Measurements from ENCODE around the gene SLC26A8.
"Not testable (repeated sequence)": the region's sequence is repeated elsewhere in the genome, so short reads cannot be mapped to it uniquely, and the experiment has no call there.

Gene SLC26A8

DNA sequence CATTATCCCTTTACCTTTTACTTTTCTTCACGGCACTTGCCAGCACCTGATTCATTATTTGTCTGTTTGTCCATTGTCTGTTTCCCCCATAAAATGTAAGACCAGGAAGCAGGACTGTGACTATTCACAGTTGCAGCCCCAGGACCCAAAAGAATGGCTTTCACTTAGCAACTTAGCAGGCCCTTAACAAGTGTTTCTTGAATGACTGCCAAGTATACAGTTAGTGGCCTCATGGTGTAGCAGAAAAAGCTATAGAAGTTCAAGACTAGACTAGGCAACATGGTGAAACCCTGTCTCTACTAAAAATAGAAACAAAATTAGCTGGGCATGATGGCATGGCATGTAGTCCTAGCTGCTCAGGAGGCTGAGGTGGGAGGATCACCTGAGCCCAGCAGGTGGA, 4.3 kb downstream of the SLC26A8 start:
- Histone ChIP-seq H3K9me3 (ENCODE audit: low read length) (no peaks in the 10 kb centered on the region), H3K4me1 (ENCODE audit: insufficient read depth, low read length) (peaks cover 4% of the 10 kb centered on the region), H3K36me3 (ENCODE audit: insufficient read depth, low read length) (no peaks in the 10 kb centered on the region), H3K27me3 (ENCODE audit: insufficient read depth, low read length) (no peaks in the 10 kb centered on the region), H2AFZ (ENCODE audit: low read depth, low read length) (no peak overlapping the region), H3K4me3 (ENCODE audit: low read length) (no peak overlapping the region)

DNA sequence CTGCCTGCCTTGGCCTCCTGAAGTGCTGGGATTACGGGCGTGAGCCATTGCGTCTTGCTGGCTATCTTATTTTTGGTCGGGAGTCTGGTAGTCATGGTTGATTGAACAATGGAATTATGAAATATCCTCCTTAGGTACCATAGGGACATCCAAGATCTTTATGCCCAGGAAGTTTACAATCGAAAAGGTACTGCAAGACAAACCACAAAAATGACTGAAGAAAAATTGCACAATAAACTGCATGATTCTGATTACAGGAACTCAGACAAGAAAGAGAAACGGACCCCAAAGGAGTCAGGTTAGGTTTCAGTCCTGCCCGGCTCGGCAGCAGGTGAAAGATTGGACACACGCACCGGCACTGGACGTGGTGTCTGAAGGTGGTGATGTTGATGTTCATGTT, 5.3 kb downstream of the SLC26A8 start:
- Histone ChIP-seq H3K27me3 (ENCODE audit: insufficient read depth, low read length) (no peaks in the 10 kb centered on the region), H3K4me3 (ENCODE audit: low read length) (no peak overlapping the region), H3K36me3 (ENCODE audit: insufficient read depth, low read length) (no peaks in the 10 kb centered on the region), H3K9me3 (ENCODE audit: low read length) (no peaks in the 10 kb centered on the region), H2AFZ (ENCODE audit: low read depth, low read length) (no peak overlapping the region), H3K4me1 (ENCODE audit: insufficient read depth, low read length) (peaks cover 3% of the 10 kb centered on the region)

DNA sequence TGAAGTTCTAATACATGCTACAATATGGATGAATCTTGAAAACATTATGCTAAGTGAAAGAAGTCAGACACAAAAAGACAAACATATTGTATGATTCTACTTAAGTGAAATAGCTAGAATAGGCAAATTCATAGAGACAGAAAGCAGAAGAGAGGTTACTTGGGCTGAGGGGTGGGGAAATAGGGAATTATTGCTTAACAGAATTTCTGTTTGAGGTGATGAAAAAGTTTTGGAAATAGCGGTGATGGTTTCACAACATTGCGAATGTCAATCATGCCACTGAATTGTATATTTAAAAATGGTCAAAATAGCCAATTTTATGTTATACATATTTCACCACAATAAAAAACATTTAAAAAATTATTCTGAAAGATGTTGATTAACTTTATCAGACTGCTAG, 6.1 kb downstream of the SLC26A8 start:
- Histone ChIP-seq H2AFZ (ENCODE audit: low read depth, low read length) (no peak overlapping the region), H3K27me3 (ENCODE audit: insufficient read depth, low read length) (no peaks in the 10 kb centered on the region), H3K36me3 (ENCODE audit: insufficient read depth, low read length) (no peaks in the 10 kb centered on the region), H3K9me3 (ENCODE audit: low read length) (no peaks in the 10 kb centered on the region), H3K4me1 (ENCODE audit: insufficient read depth, low read length) (no peaks in the 10 kb centered on the region), H3K4me3 (ENCODE audit: low read length) (no peak overlapping the region)

DNA sequence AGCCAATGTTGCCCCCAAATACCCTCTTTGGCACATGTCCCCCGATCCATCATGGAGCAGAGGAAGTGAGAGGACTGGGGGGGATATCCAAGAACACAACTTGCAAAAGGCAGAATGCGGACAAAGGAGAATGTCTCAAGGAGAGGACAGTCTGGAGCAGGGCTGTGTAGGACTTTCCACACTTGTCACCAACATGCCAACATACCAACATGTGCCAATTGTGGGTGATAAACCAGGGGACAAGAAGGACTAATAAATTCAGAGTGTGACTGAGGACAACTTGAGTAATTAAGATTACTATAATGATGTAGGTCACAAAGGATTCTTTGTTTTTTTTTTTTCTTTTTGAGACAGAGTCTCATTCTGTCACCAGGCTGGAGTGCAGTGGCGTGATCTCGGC, 8.8 kb downstream of the SLC26A8 start:
- H3K27me3 ChIP-seq (ENCODE audit: insufficient read depth, low read length): no peaks in the 10 kb centered on the region
- H3K36me3 ChIP-seq (ENCODE audit: insufficient read depth, low read length): no peaks in the 10 kb centered on the region
- no peak overlapping the region for H3K4me3 ChIP-seq (ENCODE audit: low read length)

DNA sequence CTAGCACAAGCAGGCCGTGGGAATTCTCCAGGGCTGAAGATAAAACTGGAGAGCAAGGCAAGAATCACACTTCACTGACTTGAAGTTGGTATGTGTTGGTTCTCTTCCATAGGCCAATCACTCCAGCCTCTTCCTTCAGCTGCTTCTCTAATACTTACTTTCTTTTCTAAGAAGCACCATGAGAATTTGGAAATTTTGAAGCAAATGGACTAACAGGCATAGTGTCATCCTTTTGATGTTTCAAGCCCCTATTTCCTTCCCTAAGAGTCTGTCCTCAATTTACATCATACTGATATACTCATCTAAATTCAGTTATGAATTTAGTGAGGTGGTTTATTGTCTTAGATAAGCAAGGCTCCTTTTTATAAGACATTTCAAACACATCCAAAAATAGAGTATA, 24.0 kb downstream of the SLC26A8 start:
- H2AFZ ChIP-seq (ENCODE audit: low read depth, low read length): no peak overlapping the region
- H3K4me1 ChIP-seq (ENCODE audit: insufficient read depth, low read length): no peaks in the 10 kb centered on the region
- H3K9me3 ChIP-seq (ENCODE audit: low read length): no peaks in the 10 kb centered on the region
- peaks cover 2% of the 10 kb centered on the region for H3K27me3 ChIP-seq (ENCODE audit: insufficient read depth, low read length)
- no peak overlapping the region for H3K4me3 ChIP-seq (ENCODE audit: low read length)
- no peaks in the 10 kb centered on the region for H3K36me3 ChIP-seq (ENCODE audit: insufficient read depth, low read length)

More for the DNA sequence above, 8.8 kb downstream of the SLC26A8 start:
- no peaks in the 10 kb centered on the region for H3K4me1 ChIP-seq (ENCODE audit: insufficient read depth, low read length)
- no peaks in the 10 kb centered on the region for H3K9me3 ChIP-seq (ENCODE audit: low read length)
- no peak overlapping the region for H2AFZ ChIP-seq (ENCODE audit: low read depth, low read length)

DNA sequence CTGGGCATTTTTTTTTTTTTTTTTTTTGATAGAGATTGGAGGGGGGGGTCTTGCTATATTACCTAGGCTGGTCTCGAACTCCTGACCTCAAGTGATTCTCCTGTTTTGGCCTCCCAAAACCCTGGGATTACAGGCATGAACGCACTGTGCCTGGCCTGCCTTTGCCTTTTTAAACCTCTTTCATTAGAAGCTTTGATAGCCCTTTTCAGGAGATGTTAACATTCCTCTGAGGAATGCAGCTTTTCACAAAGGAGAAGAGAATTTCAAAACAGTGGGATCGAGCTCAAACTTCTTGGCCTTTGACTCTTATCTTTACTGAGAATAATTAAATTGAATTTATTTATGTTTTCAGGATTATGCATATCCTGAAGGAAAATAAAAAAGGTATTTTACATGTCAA, 31.3 kb downstream of the SLC26A8 start:
- H3K4me1 ChIP-seq (ENCODE audit: insufficient read depth, low read length): no peaks in the 10 kb centered on the region
- H3K36me3 ChIP-seq (ENCODE audit: insufficient read depth, low read length): no peaks in the 10 kb centered on the region
- H3K4me3 ChIP-seq (ENCODE audit: low read length): no peak overlapping the region
- no peaks in the 10 kb centered on the region for H3K9me3 ChIP-seq (ENCODE audit: low read length)
- H2AFZ ChIP-seq (ENCODE audit: low read depth, low read length): no peak overlapping the region
- peaks cover 2% of the 10 kb centered on the region for H3K27me3 ChIP-seq (ENCODE audit: insufficient read depth, low read length)

DNA sequence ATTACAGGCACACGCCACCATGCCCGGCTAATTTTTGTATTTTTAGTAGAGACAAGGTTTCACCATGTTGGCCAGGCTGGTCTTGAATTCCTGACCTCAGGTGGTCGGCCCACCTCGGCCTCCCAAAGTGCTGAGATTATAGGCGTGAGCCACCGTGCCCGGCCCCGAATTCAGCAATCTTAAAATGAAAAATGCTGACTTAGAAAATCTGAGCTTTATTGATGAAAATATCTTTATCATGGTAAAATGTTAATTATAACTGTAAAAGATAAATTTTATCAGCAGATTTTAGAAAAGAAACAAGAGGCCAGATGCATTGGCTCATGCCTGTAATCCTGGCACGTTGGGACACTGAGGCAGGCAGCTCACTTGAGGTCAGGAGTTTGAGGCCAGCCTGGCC, 36.4 kb downstream of the SLC26A8 start:
- not testable (repeated sequence) for H3K4me3 ChIP-seq (ENCODE audit: low read length); H2AFZ ChIP-seq (ENCODE audit: low read depth, low read length); H3K27me3 ChIP-seq (ENCODE audit: insufficient read depth, low read length); H3K36me3 ChIP-seq (ENCODE audit: insufficient read depth, low read length); H3K9me3 ChIP-seq (ENCODE audit: low read length); H3K4me1 ChIP-seq (ENCODE audit: insufficient read depth, low read length)

DNA sequence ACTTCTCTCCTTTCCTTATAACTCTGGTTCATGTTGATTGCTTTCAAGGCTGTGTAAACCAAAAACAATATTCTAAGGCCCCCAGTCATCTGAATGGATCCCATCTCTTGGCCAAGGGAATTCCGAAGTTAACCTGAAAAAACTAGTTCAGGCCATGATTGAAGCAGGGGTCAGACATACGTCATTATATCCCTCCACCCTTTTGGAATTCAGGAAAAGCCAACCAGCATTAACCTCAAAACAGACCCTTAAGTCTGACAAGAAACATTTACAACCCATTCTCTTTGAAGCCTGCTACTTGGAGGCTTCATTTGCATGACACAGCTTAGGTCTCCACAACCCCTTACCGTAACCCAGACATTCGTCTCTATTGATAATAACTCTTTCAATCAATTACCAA, 39.7 kb downstream of the SLC26A8 start:
- no peaks in the 10 kb centered on the region for H3K4me1 ChIP-seq (ENCODE audit: insufficient read depth, low read length)

DNA sequence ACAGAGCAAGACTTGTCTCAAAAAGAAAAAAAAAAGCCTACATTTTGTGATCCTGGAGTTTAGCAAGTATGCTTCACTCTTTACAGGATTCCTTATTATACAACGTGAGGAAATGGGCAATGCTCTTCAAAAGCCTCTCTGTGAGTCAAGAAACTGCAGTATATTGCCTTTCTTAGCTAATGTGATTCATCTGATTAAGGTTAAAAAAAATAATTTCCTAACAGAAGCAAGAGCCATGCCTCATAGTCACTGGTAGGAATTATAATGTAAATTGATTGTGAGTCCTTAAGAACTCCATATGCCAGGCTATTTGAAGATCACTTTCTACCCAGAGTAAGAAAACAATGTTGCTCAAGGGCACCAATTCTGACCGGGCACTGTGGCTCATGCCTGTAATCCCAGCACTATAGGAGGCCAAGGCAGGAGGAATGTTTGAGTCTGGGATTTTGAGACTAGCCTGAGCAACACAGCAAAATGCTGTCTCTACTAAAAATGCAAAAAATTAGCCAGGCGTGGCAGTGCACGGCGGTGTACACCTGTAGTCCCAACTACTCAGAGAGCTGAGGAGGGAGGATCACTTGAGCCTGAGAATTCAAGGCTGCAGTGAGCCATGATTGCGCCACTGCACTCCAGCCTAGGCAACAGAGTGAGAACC, 43.3 kb downstream of the SLC26A8 start:
- H2AFZ ChIP-seq (ENCODE audit: low read depth, low read length): no peak overlapping the region
- H3K36me3 ChIP-seq (ENCODE audit: insufficient read depth, low read length): no peaks in the 10 kb centered on the region
- H3K27me3 ChIP-seq (ENCODE audit: insufficient read depth, low read length): peaks cover 13% of the 10 kb centered on the region
- H3K9me3 ChIP-seq (ENCODE audit: low read length): no peaks in the 10 kb centered on the region
- H3K4me3 ChIP-seq (ENCODE audit: low read length): no peak overlapping the region
- H3K4me1 ChIP-seq (ENCODE audit: insufficient read depth, low read length): no peaks in the 10 kb centered on the region

More for the DNA sequence above, 39.7 kb downstream of the SLC26A8 start:
- H3K4me3 ChIP-seq (ENCODE audit: low read length): no peak overlapping the region
- H3K9me3 ChIP-seq (ENCODE audit: low read length): no peaks in the 10 kb centered on the region
- peaks cover 11% of the 10 kb centered on the region for H3K27me3 ChIP-seq (ENCODE audit: insufficient read depth, low read length)
- no peak overlapping the region for H2AFZ ChIP-seq (ENCODE audit: low read depth, low read length)
- H3K36me3 ChIP-seq (ENCODE audit: insufficient read depth, low read length): no peaks in the 10 kb centered on the region

DNA sequence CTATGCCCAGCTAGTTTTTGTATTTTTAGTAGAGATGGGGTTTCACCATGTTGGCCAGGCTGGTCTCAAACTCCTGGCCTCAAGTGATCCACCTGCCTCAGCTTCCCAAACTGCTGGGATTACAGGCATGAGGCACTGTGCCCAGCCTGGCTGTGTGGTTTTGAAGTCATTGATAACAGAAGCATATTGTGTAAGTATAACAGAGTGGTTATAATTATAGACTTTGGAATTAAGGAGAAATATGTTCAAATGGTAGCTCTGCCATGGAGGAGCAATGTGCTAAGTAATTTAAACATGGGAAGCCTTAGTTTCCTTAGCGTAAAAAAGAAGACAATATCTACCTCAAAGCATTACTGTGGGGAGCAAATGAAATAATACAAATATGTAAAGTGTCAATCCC, 44.3 kb downstream of the SLC26A8 start:
- not testable (repeated sequence) for H2AFZ ChIP-seq (ENCODE audit: low read depth, low read length); H3K4me1 ChIP-seq (ENCODE audit: insufficient read depth, low read length); H3K36me3 ChIP-seq (ENCODE audit: insufficient read depth, low read length); H3K9me3 ChIP-seq (ENCODE audit: low read length); H3K4me3 ChIP-seq (ENCODE audit: low read length)
- H3K27me3 ChIP-seq (ENCODE audit: insufficient read depth, low read length): peaks cover 13% of the 10 kb centered on the region

DNA sequence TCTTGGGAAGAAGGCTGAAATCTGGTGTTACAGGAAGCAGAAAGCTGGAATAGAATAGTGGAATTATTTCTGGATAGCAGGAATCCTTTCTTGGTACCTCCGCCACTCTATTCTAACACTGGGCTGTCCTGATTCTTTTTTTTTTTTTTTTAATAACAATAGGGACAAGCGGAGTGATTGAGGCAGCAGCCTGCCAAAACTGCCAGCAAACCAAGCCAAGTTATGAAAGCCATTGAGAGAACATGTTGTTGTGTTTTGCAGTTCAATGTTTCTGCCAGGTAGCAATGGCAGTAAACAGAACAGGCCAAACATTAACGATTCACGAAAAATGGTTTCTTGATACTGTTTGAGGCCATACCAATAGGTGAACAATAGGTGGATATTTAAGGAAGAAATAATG, 47.1 kb downstream of the SLC26A8 start:
- peaks cover 8% of the 10 kb centered on the region for H3K27me3 ChIP-seq (ENCODE audit: insufficient read depth, low read length)
- H3K4me3 ChIP-seq (ENCODE audit: low read length): no peak overlapping the region
- H3K4me1 ChIP-seq (ENCODE audit: insufficient read depth, low read length): peaks cover 11% of the 10 kb centered on the region
- no peaks in the 10 kb centered on the region for H3K36me3 ChIP-seq (ENCODE audit: insufficient read depth, low read length)
- no peaks in the 10 kb centered on the region for H3K9me3 ChIP-seq (ENCODE audit: low read length)
- H2AFZ ChIP-seq (ENCODE audit: low read depth, low read length): no peak overlapping the region

DNA sequence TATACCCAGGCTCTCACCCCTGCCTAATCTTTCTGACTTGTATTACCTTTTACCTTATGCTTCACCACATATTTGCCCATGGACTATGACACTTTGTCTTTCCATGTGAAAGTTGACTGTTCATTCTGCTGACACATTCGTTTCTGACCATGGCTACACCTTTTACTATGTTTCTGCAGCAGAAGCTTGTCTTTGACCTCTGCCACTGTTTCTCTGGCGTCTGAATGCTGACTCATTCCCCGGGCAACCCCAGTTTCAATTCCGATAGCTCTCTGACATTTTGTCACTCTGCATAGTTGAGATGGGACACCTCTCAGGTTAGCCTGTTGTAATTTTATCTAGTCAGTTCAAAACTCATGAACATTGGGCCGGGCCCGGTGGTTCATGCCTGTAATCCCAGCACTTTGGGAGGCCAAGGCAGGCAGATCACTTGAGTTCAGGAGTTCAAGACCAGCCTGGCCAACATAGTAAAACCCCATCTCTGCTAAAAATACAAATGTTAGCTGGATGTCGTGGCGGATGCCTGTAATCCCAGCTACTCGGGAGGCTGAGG, 50.7 kb downstream of the SLC26A8 start:
- H3K27me3 ChIP-seq (ENCODE audit: insufficient read depth, low read length): no peaks in the 10 kb centered on the region
- H2AFZ ChIP-seq (ENCODE audit: low read depth, low read length): no peak overlapping the region

DNA sequence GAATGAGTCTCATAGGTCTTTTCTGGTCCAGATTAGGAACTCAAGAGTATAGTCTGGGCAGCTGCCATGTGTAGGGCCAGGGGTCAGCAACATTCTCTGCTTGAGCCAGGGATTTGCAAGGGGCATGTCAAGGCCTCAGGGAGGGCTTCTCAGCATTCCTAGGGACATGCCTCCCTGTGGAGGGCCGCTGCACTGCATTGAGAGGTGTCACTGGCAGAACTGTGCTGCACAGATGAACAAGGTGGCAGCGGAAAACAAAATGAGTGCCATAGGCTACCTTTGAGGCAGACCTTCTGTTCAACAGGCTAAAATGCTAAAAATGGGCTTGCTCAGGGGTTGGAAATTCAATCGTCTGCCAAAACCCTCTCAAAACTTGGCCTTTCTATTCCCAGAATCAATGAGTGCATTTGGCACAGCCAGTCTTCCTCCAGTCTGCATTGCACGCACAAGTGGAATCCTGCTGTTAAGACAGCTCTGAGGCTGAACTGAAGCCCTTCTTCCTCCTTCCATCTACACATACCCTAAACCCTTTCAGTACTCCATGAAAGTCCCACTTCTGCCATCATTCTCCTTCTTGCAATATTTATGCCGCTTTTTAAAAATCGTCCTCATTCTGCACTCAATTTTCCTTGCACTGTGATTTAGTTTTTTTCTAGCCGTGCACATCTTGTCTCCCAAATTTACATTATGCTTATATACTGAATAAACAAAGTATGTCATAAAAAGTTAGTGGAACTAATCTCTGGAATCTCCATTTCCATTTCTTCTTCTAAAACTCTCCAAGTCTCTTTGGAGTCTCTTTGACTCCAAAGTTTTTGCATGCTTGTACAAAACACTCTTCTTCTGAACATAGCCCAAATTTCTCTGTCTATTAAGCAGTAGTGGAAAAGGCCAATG, 51.7 kb downstream of the SLC26A8 start:
- Histone ChIP-seq H3K4me1 (ENCODE audit: insufficient read depth, low read length) (peaks cover 11% of the 10 kb centered on the region), H2AFZ (ENCODE audit: low read depth, low read length) (no peak overlapping the region), H3K36me3 (ENCODE audit: insufficient read depth, low read length) (no peaks in the 10 kb centered on the region), H3K9me3 (ENCODE audit: low read length) (no peaks in the 10 kb centered on the region), H3K27me3 (ENCODE audit: insufficient read depth, low read length) (no peaks in the 10 kb centered on the region), H3K4me3 (ENCODE audit: low read length) (no peak overlapping the region)

More for the DNA sequence above, 50.7 kb downstream of the SLC26A8 start:
- Histone ChIP-seq H3K9me3 (ENCODE audit: low read length) (no peaks in the 10 kb centered on the region), H3K4me3 (ENCODE audit: low read length) (no peak overlapping the region), H3K36me3 (ENCODE audit: insufficient read depth, low read length) (no peaks in the 10 kb centered on the region), H3K4me1 (ENCODE audit: insufficient read depth, low read length) (peaks cover 11% of the 10 kb centered on the region)

Data from neuron (in vitro differentiated cells).